T-cell (primary cell): ENCODE data around the gene PRCP. TPM values are rescaled to one million over a fixed set of nuclear protein-coding genes. Genes with fewer than 3 reads are reported as not detected.

Experiments used
- ATAC-seq, 4 experiments: fragments of 200-7000 bp in 3 of 4; fragments of 150-1000 bp in 1 of 4; cut with Tn5 transposase; replicated peaks in 1 of 4; 1 replicate in 3 of 4; 2 replicates in 1 of 4; pipeline ENCODE4 v1.10.0; 2021; ENCODE audit warnings: moderate library complexity in 3 of 4, mild to moderate bottlenecking in 2 of 4, moderate number of reproducible peaks in 1 of 4
- CTCF ChIA-PET, 2 donors: fragments of 300-600 bp; sonication (Branson Sonifier 250); formaldehyde crosslinking; loops; one replicate each; lab custom pipeline; 2022; ENCODE audit warnings: antibody characterized with exemption in 2 of 2; lab: Charles Lee
- POLR2A ChIA-PET, 2 donors: fragments of 300-600 bp; sonication (Branson Sonifier 250); formaldehyde crosslinking; loops; one replicate each; lab custom pipeline; 2022; ENCODE audit warnings: antibody characterized with exemption in 2 of 2; lab: Charles Lee
- DNase-seq, 35 experiments: peaks; one replicate each; pipeline versions ENCODE4 v3.0.0 to v3.0.0-alpha.2; 2013 to 2023
- H3K27ac ChIP-seq: one replicate; pipeline ENCODE4 v1.5.1; 2013; ENCODE audit warnings: low read length
- H3K27me3 ChIP-seq, 2 experiments: replicated peaks in 1 of 2; 1 replicate in 1 of 2; 2 replicates in 1 of 2; pipeline versions ENCODE4 v1.6.1 to v1.7.0; 2013; ENCODE audit warnings: low read length in 1 of 2, mixed read lengths in 1 of 2; ENCODE audit not compliant: control insufficient read depth in 2 of 2, insufficient read depth in 2 of 2; ENCODE audit errors: extremely low read depth in 1 of 2
- H3K36me3 ChIP-seq, 2 donors: 1 replicate in 1 of 2; 2 replicates in 1 of 2; pipeline versions ENCODE4 v1.6.1 to v1.7.0; 2013; ENCODE audit warnings: low read length in 1 of 2; ENCODE audit not compliant: control insufficient read depth in 2 of 2, insufficient read depth in 1 of 2; ENCODE audit errors: extremely low read depth in 1 of 2
- H3K4me1 ChIP-seq, 2 experiments: 1 replicate in 1 of 2; 2 replicates in 1 of 2; pipeline versions ENCODE4 v1.6.1 to v1.7.0; 2013; ENCODE audit warnings: low read length in 2 of 2, mixed read lengths in 1 of 2; ENCODE audit not compliant: insufficient read depth in 2 of 2, control insufficient read depth in 1 of 2; ENCODE audit errors: extremely low read depth in 1 of 2
- H3K4me3 ChIP-seq, 2 donors: 1 replicate in 1 of 2; 2 replicates in 1 of 2; pipeline versions ENCODE4 v1.5.1 to v1.7.0; 2013; ENCODE audit warnings: mild to moderate bottlenecking in 2 of 2, low read length in 1 of 2, moderate library complexity in 1 of 2; ENCODE audit not compliant: control insufficient read depth in 1 of 2; ENCODE audit errors: extremely low read depth in 1 of 2
- H3K9me3 ChIP-seq: 2 replicates; pipeline ENCODE4 v1.7.0; 2013
- H3K27ac Mint-ChIP-seq, 2 donors: one replicate each; pipeline ENCODE4 v1.8.0; 2020 to 2021; ENCODE audit warnings: mild to moderate bottlenecking in 2 of 2, mixed read lengths in 2 of 2
- H3K27me3 Mint-ChIP-seq, 2 donors: one replicate each; pipeline ENCODE4 v1.8.0; 2021 to 2022; ENCODE audit warnings: mixed read lengths in 2 of 2
- H3K36me3 Mint-ChIP-seq: one replicate; pipeline ENCODE4 v1.8.0; 2021; ENCODE audit warnings: mixed read lengths
- H3K4me1 Mint-ChIP-seq, 3 donors: one replicate each; pipeline ENCODE4 v1.8.0; 2020 to 2022; ENCODE audit warnings: mixed read lengths in 3 of 3, mild to moderate bottlenecking in 1 of 3
- H3K4me3 Mint-ChIP-seq, 3 donors: one replicate each; pipeline ENCODE4 v1.8.0; 2020 to 2022; ENCODE audit warnings: mild to moderate bottlenecking in 3 of 3, mixed read lengths in 3 of 3, moderate library complexity in 3 of 3
- H3K9me3 Mint-ChIP-seq, 3 donors: one replicate each; pipeline ENCODE4 v1.8.0; 2020 to 2022; ENCODE audit warnings: mixed read lengths in 3 of 3
- WGBS: methylation state at CpG from one replicate; pipeline ENCODE4 v1.1.5; 2013; ENCODE audit warnings: missing lambda C conversion rate; ENCODE audit not compliant: insufficient coverage; 5-methylcytosine and 5-hydroxymethylcytosine counted together
- total RNA-seq, 35 experiments: library from RNA in 6 of 35; stranded (reverse) in 6 of 35; fragments of 120-200 nt in 1 of 35; gene quantifications; one replicate each; pipeline versions ENCODE4 v1.2.1 to v1.2.4 and lab custom pipeline; 2013 to 2026

PRCP gene
- total RNA-seq, 5 donors from 2014 or later (not counting 1 experiment from before 2014, with no cell fraction given): 18.1 to 22.7 (median 20.2) TPM

- no peak for ATAC-seq
- no peak overlapping the region for H3K27ac ChIP-seq
- Mint-ChIP-seq H3K27ac (no peak overlapping the region), H3K4me3 (no peak overlapping the region), H3K36me3 (peaks cover 9% of the 10 kb centered on the region), H3K4me1 (no peaks in the 10 kb centered on the region), H3K9me3 (peaks cover 7 to 28% (median 19%) of the 10 kb centered on the region in 3 donors), H3K27me3 (peaks cover 8 to 9% of the 10 kb centered on the region in 2 donors)
- no peaks in the 10 kb centered on the region for H3K36me3 ChIP-seq
- no peaks in the 10 kb centered on the region for H3K9me3 ChIP-seq
- WGBS: no CpG with 5 or more reads among the region's 1 CpG
- H3K27me3 ChIP-seq: peaks cover 0 to 4% of the 10 kb centered on the region in 2 experiments
- ChIA-PET CTCF (interaction anchor here in 1 of 2 donors (0.5 kb wide), 1 partner anchor 135 kb away, joined by 3 read pairs; no protein-coding TSS in a partner anchor), POLR2A (no interaction called here)
- no peak overlapping the region for H3K4me3 ChIP-seq
- no peaks in the 10 kb centered on the region for H3K4me1 ChIP-seq
- no peak for DNase-seq
Observed at GRCh38 chr11:82775218-82775617, 125.0 kb downstream of the PRCP start.

Other genes with a start within 250 kb of the PRCP start
- under 1 TPM in 1 of 5 donors, not detected in 4; 0.18 TPM for gene FAM181B, start 166.6 kb downstream of the PRCP start, total RNA-seq
- 1 to 10 TPM in 3 of 5 donors, under 1 TPM in 2; 0.55 to 1.9 (median 1.3) TPM for gene DDIAS, start 1.3 kb upstream of the PRCP start, total RNA-seq
- gene RAB30, start 171.5 kb upstream of the PRCP start, total RNA-seq: 10 to 100 TPM; 18.6 to 44.5 (median 20.1) TPM